ENCODE results near the gene CORT.

- TF ChIP-seq CTCF (IDR thresholded peaks at IDR 0.05) (no peak), POLR2A (IDR thresholded peaks at IDR 0.05) (no peak)
Observed at GRCh38 chr1:10432910-10433700, 16.7 kb upstream of the CORT start.
